Measurements from ENCODE around the gene SLC40A1. TPM values are rescaled to one million over a fixed set of nuclear protein-coding genes. Genes with fewer than 3 reads are reported as not detected.
A peak's percentile ranks its signal among the peaks of the same experiment; 100 is the strongest.

SLC40A1 gene
- total and polyA plus RNA-seq, 2 of the 13 experiments (the other 11 are each of a cell fraction or from before 2014, with no cell fraction given) = 10.6 to 24.9 TPM

DNA sequence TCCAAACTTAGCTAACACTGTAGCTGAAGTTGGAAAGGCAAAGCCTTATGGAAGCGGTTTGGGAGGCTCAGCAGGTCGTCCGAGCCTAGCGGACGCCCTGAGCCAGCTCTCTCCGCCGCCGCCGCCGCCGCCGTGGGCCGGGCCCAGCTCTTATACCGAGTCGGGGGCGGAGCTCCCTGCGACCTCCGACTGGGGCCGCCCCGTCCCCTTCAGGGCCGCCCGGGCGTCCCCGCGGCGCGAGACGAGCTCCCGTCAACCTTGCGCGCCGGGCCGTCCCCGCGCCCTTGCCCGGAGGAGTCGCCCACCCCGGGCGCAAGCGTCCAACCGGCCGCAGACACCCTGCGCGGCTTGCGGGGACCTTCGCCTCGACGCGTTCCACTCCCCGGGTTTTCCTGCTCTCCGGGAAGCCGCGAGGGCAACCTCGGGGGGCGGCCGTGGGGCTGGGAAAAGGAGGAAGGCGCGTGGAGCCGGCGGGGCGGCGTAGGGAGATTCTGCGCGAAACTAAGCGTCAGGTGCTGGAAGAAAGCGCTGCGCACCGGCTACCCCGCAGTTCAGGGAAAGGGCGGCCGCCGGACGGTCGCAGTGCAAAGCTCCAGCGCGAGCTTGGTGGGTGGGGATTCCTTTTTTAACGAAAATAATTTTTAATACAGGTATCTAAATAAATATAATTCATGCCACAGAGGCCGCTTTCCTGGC, at the start of gene SLC40A1 (continued):
- TF ChIP-seq ZBTB46 (CRISPR knock-in tag; IDR thresholded peaks at IDR 0.05; ENCODE audit: borderline replicate concordance) (no peak), ZNF788 (CRISPR knock-in tag; IDR thresholded peaks at IDR 0.05; ENCODE audit: borderline replicate concordance) (no peak; the same call in 1 of the 2 replicates), ELK4 (CRISPR knock-in tag; IDR thresholded peaks at IDR 0.05; ENCODE audit: borderline replicate concordance) (peak; percentile 67; the same call in 1 of the 2 replicates), GRHL1 (CRISPR knock-in tag; conservative IDR thresholded peaks at IDR 0.05) (no peak), MTF2 (CRISPR knock-in tag; IDR thresholded peaks at IDR 0.05; ENCODE audit: borderline replicate concordance) (peak; percentile 24), ZSCAN5A (CRISPR knock-in tag; IDR thresholded peaks at IDR 0.05; ENCODE audit: borderline replicate concordance) (peak; percentile 74; the same call in 1 of the 2 replicates), CENPX (CRISPR knock-in tag; IDR thresholded peaks at IDR 0.05) (no peak), ZNF350 (CRISPR knock-in tag; IDR thresholded peaks at IDR 0.05; ENCODE audit: borderline replicate concordance, low read depth) (no peak; the same call in 1 of the 2 replicates), ZNF792 (CRISPR knock-in tag; IDR thresholded peaks at IDR 0.05) (no peak)
- TF ChIP-seq, protein P1, sequence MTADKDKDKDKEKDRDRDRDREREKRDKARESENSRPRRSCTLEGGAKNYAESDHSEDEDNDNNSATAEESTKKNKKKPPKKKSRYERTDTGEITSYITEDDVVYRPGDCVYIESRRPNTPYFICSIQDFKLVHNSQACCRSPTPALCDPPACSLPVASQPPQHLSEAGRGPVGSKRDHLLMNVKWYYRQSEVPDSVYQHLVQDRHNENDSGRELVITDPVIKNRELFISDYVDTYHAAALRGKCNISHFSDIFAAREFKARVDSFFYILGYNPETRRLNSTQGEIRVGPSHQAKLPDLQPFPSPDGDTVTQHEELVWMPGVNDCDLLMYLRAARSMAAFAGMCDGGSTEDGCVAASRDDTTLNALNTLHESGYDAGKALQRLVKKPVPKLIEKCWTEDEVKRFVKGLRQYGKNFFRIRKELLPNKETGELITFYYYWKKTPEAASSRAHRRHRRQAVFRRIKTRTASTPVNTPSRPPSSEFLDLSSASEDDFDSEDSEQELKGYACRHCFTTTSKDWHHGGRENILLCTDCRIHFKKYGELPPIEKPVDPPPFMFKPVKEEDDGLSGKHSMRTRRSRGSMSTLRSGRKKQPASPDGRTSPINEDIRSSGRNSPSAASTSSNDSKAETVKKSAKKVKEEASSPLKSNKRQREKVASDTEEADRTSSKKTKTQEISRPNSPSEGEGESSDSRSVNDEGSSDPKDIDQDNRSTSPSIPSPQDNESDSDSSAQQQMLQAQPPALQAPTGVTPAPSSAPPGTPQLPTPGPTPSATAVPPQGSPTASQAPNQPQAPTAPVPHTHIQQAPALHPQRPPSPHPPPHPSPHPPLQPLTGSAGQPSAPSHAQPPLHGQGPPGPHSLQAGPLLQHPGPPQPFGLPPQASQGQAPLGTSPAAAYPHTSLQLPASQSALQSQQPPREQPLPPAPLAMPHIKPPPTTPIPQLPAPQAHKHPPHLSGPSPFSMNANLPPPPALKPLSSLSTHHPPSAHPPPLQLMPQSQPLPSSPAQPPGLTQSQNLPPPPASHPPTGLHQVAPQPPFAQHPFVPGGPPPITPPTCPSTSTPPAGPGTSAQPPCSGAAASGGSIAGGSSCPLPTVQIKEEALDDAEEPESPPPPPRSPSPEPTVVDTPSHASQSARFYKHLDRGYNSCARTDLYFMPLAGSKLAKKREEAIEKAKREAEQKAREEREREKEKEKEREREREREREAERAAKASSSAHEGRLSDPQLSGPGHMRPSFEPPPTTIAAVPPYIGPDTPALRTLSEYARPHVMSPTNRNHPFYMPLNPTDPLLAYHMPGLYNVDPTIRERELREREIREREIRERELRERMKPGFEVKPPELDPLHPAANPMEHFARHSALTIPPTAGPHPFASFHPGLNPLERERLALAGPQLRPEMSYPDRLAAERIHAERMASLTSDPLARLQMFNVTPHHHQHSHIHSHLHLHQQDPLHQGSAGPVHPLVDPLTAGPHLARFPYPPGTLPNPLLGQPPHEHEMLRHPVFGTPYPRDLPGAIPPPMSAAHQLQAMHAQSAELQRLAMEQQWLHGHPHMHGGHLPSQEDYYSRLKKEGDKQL (CRISPR knock-in tag; IDR thresholded peaks at IDR 0.05; ENCODE audit: low read depth) = 0 out of 2 replicates have a peak, but pooled peaks have one; percentile 65
- TF ChIP-seq, protein P2, sequence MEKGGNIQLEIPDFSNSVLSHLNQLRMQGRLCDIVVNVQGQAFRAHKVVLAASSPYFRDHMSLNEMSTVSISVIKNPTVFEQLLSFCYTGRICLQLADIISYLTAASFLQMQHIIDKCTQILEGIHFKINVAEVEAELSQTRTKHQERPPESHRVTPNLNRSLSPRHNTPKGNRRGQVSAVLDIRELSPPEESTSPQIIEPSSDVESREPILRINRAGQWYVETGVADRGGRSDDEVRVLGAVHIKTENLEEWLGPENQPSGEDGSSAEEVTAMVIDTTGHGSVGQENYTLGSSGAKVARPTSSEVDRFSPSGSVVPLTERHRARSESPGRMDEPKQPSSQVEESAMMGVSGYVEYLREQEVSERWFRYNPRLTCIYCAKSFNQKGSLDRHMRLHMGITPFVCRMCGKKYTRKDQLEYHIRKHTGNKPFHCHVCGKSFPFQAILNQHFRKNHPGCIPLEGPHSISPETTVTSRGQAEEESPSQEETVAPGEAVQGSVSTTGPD (CRISPR knock-in tag; IDR thresholded peaks at IDR 0.05) = no peak
- TF ChIP-seq, protein P3, sequence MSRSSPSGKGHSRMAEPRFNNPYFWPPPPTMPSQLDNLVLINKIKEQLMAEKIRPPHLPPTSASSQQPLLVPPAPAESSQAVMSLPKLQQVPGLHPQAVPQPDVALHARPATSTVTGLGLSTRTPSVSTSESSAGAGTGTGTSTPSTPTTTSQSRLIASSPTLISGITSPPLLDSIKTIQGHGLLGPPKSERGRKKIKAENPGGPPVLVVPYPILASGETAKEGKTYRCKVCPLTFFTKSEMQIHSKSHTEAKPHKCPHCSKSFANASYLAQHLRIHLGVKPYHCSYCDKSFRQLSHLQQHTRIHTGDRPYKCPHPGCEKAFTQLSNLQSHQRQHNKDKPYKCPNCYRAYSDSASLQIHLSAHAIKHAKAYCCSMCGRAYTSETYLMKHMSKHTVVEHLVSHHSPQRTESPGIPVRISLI (CRISPR knock-in tag; IDR thresholded peaks at IDR 0.05; ENCODE audit: borderline replicate concordance) = no peak
